ENCODE data around the gene RICTOR. TPM values are rescaled to one million over a fixed set of nuclear protein-coding genes. Genes with fewer than 3 reads are reported as not detected.

RICTOR gene
- total RNA-seq, 1 experiment from 2014 or later = 11.0 TPM

- in situ Hi-C loops (cut with HindIII; ENCODE audit: low sequenced_read_pairs) = no loop called here
- no peak for DNase-seq (ENCODE audit: low spot score)
Measured at GRCh38 chr5:38979535-38979934, 94.7 kb downstream of the RICTOR start.

- in situ Hi-C loops (cut with HindIII; ENCODE audit: low sequenced_read_pairs) = no loop called here
- DNase-seq (ENCODE audit: low spot score) = no peak
Measured at GRCh38 chr5:38978036-38978435, 96.2 kb downstream of the RICTOR start.

- DNase-seq (ENCODE audit: low spot score) = no peak
- in situ Hi-C loops (cut with HindIII; ENCODE audit: low sequenced_read_pairs) = no loop called here
Measured at GRCh38 chr5:38968665-38969064, 105.5 kb downstream of the RICTOR start.

- in situ Hi-C loops (cut with HindIII; ENCODE audit: low sequenced_read_pairs) = no loop called here
- no peak for DNase-seq (ENCODE audit: low spot score)
Measured at GRCh38 chr5:38961691-38962090, 112.5 kb downstream of the RICTOR start.

GRCh38 chr5:38953426-38954012 lies 120.7 kb downstream of the RICTOR start:
- no peak for DNase-seq (ENCODE audit: low spot score)
- in situ Hi-C loops (cut with HindIII; ENCODE audit: low sequenced_read_pairs) = no loop called here

- in situ Hi-C loops (cut with HindIII; ENCODE audit: low sequenced_read_pairs) = no loop called here
- DNase-seq (ENCODE audit: low spot score) = no peak
Measured at GRCh38 chr5:38948501-38948900, 125.7 kb downstream of the RICTOR start.

- no peak for DNase-seq (ENCODE audit: low spot score)
- in situ Hi-C loops (cut with HindIII; ENCODE audit: low sequenced_read_pairs) = no loop called here
Measured at GRCh38 chr5:38944282-38944681, 129.9 kb downstream of the RICTOR start.

GRCh38 chr5:38941912-38942311 lies 132.3 kb downstream of the RICTOR start:
- DNase-seq (ENCODE audit: low spot score) = no peak
- in situ Hi-C loops (cut with HindIII; ENCODE audit: low sequenced_read_pairs) = no loop called here

GRCh38 chr5:38940230-38940858 lies 133.9 kb downstream of the RICTOR start:
- in situ Hi-C loops (cut with HindIII; ENCODE audit: low sequenced_read_pairs) = no loop called here
- no peak for DNase-seq (ENCODE audit: low spot score)

GRCh38 chr5:38938973-38939372 lies 135.2 kb downstream of the RICTOR start:
- in situ Hi-C loops (cut with HindIII; ENCODE audit: low sequenced_read_pairs) = no loop called here
- no peak for DNase-seq (ENCODE audit: low spot score)

GRCh38 chr5:38938424-38938823 lies 135.8 kb downstream of the RICTOR start:
- in situ Hi-C loops (cut with HindIII; ENCODE audit: low sequenced_read_pairs) = no loop called here

GRCh38 chr5:38936269-38936668 lies 137.9 kb downstream of the RICTOR start:
- no peak for DNase-seq (ENCODE audit: low spot score)
- in situ Hi-C loops (cut with HindIII; ENCODE audit: low sequenced_read_pairs) = no loop called here

More at GRCh38 chr5:38938424-38938823, 135.8 kb downstream of the RICTOR start:
- DNase-seq (ENCODE audit: low spot score) = no peak

GRCh38 chr5:38935437-38935836 lies 138.8 kb downstream of the RICTOR start:
- DNase-seq (ENCODE audit: low spot score) = no peak
- in situ Hi-C loops (cut with HindIII; ENCODE audit: low sequenced_read_pairs) = no loop called here

GRCh38 chr5:38932854-38933408 lies 141.3 kb downstream of the RICTOR start:
- DNase-seq (ENCODE audit: low spot score) = no peak
- in situ Hi-C loops (cut with HindIII; ENCODE audit: low sequenced_read_pairs) = no loop called here

- in situ Hi-C loops (cut with HindIII; ENCODE audit: low sequenced_read_pairs) = no loop called here
- DNase-seq (ENCODE audit: low spot score) = no peak
Measured at GRCh38 chr5:38931731-38932130, 142.5 kb downstream of the RICTOR start.

GRCh38 chr5:38929838-38930237 lies 144.4 kb downstream of the RICTOR start:
- in situ Hi-C loops (cut with HindIII; ENCODE audit: low sequenced_read_pairs) = no loop called here
- no peak for DNase-seq (ENCODE audit: low spot score)

GRCh38 chr5:38927470-38927869 lies 146.7 kb downstream of the RICTOR start:
- no peak for DNase-seq (ENCODE audit: low spot score)
- in situ Hi-C loops (cut with HindIII; ENCODE audit: low sequenced_read_pairs) = no loop called here

- in situ Hi-C loops (cut with HindIII; ENCODE audit: low sequenced_read_pairs) = no loop called here
- DNase-seq (ENCODE audit: low spot score) = no peak
Measured at GRCh38 chr5:38926121-38926520, 148.1 kb downstream of the RICTOR start.

- in situ Hi-C loops (cut with HindIII; ENCODE audit: low sequenced_read_pairs) = no loop called here
- DNase-seq (ENCODE audit: low spot score) = no peak
Measured at GRCh38 chr5:38925154-38925925, 148.9 kb downstream of the RICTOR start.

Measured in G401 (cell line).